Stimulated activated CD8-positive, alpha-beta memory T cell treated with anti-CD3 and anti-CD28 coated beads, Interleukin-2, amount 100 ng/mL, for 48 hours (primary cell): ENCODE data around the gene SIX6.
"Not testable (repeated sequence)": the region's sequence is repeated elsewhere in the genome, so short reads cannot be mapped to it uniquely, and the experiment has no call there.

Experiments used
- DNase-seq, 2 donors: peaks; one replicate each; pipeline ENCODE4 v3.0.0-alpha.2; 2020; ENCODE audit warnings: low read depth in 2 of 2

Gene SIX6

DNA sequence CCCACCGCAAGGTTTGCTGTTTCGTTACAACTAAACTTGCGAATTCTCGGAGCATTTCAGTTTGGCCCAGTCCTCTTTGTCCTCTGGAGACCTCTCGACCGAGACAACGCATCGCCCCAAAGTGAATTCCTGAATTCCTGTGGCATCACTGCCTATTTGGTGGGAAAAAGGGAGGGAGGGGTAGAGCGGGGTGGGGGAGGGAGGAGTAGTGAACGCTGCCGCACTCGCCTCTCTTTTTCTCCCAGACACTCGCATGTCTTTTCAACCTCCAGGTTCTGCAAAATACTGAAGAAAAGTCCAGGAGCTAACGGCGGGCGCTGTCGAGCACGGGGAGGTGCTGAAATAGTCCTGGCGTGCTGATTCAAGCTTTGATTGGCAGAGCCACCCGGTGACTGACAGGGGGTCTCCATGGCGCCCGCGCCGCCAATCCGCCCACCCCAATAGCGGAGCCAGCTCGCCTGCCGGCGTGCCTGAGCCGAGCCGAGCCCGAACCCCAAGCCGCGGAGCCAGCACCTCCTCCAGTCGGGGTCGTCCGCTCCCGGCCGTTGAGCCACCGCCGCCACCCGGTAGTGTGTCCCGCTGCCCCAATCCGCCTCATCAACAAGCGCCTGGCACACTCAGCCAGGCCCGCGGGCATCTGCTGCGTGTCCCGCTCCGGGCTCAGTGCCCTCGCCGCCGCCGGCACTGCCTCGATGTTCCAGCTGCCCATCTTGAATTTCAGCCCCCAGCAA lies at the start of gene SIX6:
Gene SIX6 (plus strand): TSS at position 440 of the 731 bp plus-strand sequence. CDS start 253 bp downstream, at position 693.
- DNase-seq = no peak

DNA sequence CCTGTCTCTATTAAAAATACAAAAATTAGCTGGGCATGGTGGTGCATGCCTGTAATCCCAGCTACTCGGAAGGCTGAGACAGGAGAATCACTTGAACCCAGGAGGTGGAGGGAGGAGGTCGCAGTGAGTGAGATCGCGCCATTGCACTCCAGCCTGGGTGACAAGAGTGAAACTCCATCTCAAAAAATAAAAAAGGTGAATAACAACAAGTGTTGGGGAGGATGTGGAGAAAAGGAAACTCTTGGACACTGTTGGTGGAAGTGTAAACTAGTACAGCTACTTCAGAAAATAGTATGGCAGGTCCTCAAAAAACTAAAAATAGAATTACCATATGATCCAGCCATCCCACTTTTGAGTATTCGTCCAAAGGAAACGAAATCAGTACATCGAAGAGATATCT lies 28.7 kb upstream of the SIX6 start:
- not testable (repeated sequence) for DNase-seq

DNA sequence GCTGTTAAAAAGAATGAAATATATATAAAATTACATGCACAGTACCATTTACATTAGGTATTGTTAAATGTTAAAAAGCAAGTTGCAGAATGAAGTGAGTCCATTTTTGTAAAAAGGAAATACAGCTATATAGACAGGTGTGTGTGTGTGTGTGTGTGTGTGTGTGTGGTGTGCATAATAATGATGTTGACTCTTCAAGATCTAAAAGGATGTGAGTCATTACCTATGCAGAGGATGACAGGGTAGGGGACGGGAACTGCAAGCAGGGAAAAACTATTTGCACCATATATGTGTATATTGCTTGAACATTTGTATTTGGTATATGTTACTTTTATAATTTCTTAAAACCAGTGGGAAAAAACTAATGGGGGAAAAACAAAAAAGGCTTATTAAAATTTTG lies 26.2 kb upstream of the SIX6 start:
- DNase-seq = no peak

DNA sequence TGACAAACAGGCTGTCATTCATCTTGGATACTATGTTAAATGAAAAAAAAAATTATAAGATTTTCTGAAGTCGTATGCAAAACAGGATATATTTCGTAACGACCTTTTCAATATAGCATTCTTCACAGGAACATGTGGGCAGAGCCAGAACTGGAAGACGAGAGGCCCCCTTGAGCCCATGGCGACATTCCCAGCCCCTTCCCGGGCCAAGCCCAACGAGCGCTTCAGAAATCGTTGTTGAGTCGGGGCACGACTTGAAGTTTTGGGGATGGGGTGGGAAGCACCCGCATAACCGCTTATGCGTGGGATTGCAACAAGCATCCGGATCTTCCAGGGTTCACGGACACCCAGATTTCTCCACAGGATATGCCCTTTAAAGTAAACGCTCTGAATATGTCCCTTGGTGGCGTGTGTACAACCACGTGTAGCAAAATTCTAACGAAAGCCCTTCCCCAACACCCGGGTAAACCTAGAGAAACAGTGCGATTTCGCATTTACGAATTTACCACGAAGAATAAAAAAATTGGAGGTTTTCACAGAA lies 23.8 kb upstream of the SIX6 start:
- DNase-seq = no peak

GRCh38 chr14:60485598-60486251 lies 23.2 kb upstream of the SIX6 start, which contains the start of gene C14orf39:
Gene C14orf39 (minus strand): TSS chr14:60486063. CDS start chr14:60485078, 985 bp downstream.
- no peak for DNase-seq

DNA sequence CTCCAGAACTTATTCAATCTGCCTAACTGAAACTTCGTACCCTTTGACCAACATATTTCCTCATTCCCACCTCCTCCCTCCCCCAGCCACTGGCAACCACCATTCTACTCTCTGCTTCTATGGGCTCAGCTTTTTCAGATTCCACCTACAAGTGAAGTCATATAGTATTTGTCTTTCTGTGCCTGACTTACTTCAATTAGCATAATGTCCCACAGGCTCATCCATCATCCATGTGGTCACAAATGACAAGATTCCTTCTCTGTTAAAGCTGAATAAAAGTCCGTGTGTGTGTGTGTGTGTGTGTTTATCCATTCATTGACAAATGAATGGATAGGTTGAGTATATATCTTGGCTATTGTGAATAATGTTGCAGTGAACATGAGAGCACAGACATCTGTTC lies 21.7 kb upstream of the SIX6 start:
- DNase-seq = no peak

DNA sequence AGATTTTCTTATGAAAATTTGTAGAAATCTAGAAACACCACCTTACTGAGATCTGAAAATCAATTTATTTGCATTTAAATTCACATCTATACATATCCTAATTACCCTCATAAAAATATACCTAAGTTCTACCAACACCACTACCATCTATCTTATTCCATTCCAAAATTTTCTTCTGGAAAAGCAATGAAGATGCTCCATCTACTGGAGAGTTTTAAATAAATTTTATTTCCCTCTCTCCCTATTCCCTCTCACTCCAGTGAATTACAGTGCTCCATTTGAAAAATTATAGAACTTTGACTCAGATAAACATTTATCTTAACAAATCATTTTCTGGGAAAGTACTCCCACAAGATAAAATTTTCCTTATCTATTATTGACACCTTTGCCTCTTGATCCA lies 20.8 kb upstream of the SIX6 start:
- no peak for DNase-seq

DNA sequence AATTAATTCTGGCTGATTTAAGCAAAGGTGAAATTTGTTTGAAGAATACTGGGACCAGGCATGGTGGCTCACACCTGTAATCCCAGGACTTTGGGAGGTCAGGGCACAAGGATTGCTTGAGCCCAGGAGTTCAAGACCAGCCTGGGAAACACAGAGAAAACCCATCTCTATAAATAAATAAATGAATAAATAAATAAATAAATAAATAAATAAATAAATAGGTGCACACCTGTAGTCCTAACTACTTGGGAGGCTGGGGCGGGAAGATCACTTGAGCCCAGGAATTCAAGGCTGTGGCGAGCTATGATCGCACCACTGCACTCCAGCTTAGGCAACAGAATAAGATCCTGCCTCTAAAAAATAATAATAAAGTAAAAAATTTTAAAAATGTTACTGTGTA lies 18.7 kb upstream of the SIX6 start:
- no peak for DNase-seq

GRCh38 chr14:60495946-60496345 lies 13.0 kb upstream of the SIX6 start:
- no peak for DNase-seq

- DNase-seq = no peak
These were observed 6.4 kb upstream of the SIX6 start for GRCh38 chr14:60502541-60502940.

GRCh38 chr14:60505448-60505847 lies 3.5 kb upstream of the SIX6 start:
- DNase-seq = no peak

- DNase-seq = no peak
These were observed 2.9 kb upstream of the SIX6 start for GRCh38 chr14:60506010-60506409.

- no peak for DNase-seq
These were observed 2.4 kb upstream of the SIX6 start for GRCh38 chr14:60506462-60506984.

DNA sequence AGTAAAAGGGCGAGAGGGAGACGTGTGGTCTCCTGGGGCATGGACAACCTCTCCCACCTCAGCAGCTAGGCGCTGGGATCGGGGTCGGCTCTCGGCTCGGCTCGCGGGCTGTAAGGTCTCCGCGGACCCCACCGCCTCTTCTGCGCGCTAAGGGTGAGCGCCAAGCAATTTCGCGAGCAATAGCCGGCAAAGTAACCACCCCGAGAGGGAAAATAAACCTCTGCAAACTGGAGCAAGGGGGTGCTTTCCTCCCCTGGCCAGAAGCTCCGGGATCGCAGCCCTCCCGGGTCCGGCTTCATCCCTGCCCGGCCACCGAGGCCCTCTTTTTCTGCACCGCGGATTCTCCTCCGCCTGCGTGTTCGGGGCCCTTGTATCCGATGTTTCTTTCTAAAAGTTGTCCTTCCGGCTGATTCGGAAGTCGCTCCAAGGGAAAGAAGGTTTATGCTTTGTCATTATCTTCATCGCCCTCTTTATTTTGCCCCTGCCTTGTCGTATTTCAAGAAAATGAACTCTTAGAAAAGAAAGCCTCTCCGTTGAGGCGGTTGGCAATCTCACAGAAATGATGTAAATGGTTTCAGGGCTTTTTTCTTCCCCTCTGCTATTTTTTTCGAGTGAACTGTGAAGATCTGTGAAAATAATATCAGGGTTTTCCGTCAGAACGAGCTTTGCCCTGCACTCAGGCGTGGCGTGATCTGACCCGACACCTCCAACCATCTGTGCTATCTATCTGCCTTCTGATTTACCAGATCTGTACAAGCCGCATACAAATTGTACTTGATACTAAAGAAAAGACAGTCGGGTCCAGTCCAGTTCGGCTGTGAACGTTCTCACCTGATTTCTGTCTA lies 1.7 kb upstream of the SIX6 start:
- no peak for DNase-seq

DNA sequence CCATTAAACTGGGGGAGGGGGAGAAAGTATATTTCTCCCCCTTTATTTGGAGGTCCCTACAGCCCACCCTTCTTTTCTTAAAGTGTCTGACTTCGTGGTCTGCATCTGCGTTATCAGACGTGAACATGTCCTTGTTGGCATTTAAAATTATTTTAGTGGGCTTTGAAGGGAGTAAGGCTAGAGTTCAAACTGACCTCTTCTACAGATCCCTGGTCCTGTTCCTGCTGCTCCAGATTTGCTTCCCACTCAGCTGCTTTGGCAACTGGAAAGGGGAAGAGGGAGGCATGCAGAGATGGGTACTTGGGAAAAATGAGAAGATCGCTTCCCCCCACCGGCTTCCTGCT lies 611 bp upstream of the SIX6 start:
- no peak for DNase-seq

GRCh38 chr14:60509438-60510253 lies 700 bp downstream of the SIX6 start:
- no peak for DNase-seq

- DNase-seq = no peak
These were observed 1.5 kb downstream of the SIX6 start for GRCh38 chr14:60510254-60510950.

DNA sequence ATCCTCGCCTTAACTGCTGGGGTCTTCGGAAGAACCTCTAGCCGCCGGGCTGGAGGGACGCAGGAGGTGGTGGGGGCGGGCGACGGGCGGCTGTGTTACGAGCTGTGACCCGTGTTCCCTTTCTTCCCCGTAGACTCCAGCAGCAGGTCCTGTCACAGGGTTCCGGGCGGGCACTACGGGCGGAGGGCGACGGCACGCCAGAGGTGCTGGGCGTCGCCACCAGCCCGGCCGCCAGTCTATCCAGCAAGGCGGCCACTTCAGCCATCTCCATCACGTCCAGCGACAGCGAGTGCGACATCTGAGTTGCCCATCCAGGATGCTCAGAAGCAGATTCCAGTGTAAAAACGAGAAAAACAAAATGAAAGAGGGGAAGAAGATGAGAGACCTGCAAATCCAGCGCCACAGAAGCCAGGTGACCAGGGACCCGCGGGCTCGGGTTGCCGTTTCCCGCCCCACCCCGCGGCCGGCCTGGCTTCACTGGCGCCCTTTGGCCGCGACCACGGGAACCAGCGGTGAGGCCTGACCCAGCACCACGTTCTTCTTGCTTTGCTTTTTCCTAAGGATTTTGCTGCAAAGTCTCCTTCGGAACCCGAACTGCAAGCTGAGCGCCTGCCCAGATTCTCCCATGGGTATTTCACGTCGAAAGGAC lies 2.1 kb downstream of the SIX6 start:
- no peak for DNase-seq

- no peak for DNase-seq
These were observed 3.2 kb downstream of the SIX6 start for GRCh38 chr14:60512126-60512525.

DNA sequence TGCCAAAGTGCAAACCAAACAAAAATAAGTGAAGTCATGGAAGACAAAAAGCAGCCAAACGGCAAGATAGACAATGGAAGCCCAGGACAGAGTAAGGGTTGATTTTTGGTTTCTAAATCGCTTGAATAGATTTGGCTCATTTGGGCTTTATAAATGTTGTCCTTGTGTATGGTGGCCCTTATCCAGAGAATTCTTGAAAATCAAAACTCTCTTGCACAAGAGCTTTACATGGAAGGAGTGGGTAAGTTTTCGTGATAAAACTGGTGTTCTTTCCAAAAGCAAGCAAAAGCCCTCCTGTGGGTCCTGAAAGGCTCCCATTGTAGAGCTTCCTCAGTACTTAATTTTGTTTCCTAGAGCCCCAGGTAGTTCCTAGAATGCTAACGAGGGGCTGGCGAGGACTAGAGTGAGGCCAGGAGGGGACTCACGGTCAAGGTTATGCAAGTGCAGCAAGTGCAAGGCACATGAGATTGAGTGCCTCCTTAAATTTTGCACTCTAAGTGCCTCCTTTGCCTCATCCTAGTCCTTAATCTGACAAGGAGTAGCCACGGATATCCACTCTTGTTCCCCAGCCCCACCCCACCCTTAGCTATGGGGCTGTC lies 4.1 kb downstream of the SIX6 start:
- DNase-seq = no peak
